Trophoblast cell (in vitro differentiated cells and primary cell): Measurements from ENCODE around the gene FAN1.

Experiments used
- DNase-seq, 2 donors: peaks; one replicate each; pipeline ENCODE4 v3.0.0-alpha.2; 2016
- H2AFZ ChIP-seq: 2 replicates; pipeline ENCODE4 v1.6.1; 2013; ENCODE audit warnings: low read length, moderate library complexity, mild to moderate bottlenecking; ENCODE audit not compliant: insufficient read depth, poor library complexity
- H2AK5ac ChIP-seq: 2 replicates; pipeline ENCODE4 v1.6.1; 2013; ENCODE audit warnings: mild to moderate bottlenecking, low read length
- H2BK120ac ChIP-seq: 2 replicates; pipeline ENCODE4 v1.6.1; 2013; ENCODE audit warnings: low read length, mild to moderate bottlenecking, moderate library complexity; ENCODE audit not compliant: insufficient read depth, poor library complexity
- H2BK12ac ChIP-seq: 2 replicates; pipeline ENCODE4 v1.6.1; 2013; ENCODE audit warnings: mild to moderate bottlenecking, low read length, moderate library complexity
- H2BK5ac ChIP-seq: 2 replicates; pipeline ENCODE4 v1.6.1; 2013; ENCODE audit warnings: low read length, low read depth, moderate library complexity, mild to moderate bottlenecking; ENCODE audit not compliant: poor library complexity
- H3K14ac ChIP-seq: 2 replicates; pipeline ENCODE4 v1.6.1; 2013; ENCODE audit warnings: mild to moderate bottlenecking, low read length
- H3K18ac ChIP-seq: 2 replicates; pipeline ENCODE4 v1.6.1; 2013; ENCODE audit warnings: mild to moderate bottlenecking, low read length
- H3K23ac ChIP-seq: 2 replicates; pipeline ENCODE4 v1.6.1; 2013; ENCODE audit warnings: low read length
- H3K27ac ChIP-seq: 2 replicates; pipeline ENCODE4 v1.5.1; 2013; ENCODE audit warnings: low read depth, mild to moderate bottlenecking, inconsistent platforms, low read length, moderate library complexity
- H3K27me3 ChIP-seq: 2 replicates; pipeline ENCODE4 v1.6.1; 2013; ENCODE audit warnings: inconsistent platforms, mild to moderate bottlenecking, low read length, moderate library complexity; ENCODE audit not compliant: insufficient read depth
- H3K36me3 ChIP-seq, 2 experiments: 1 replicate in 1 of 2; 2 replicates in 1 of 2; pipeline ENCODE4 v1.6.1; 2013; ENCODE audit warnings: low read length in 2 of 2, mild to moderate bottlenecking in 2 of 2, moderate library complexity in 1 of 2; ENCODE audit not compliant: insufficient read depth in 2 of 2, control insufficient read depth in 1 of 2
- H3K4ac ChIP-seq: 2 replicates; pipeline ENCODE4 v1.6.1; 2013; ENCODE audit warnings: low read depth, mild to moderate bottlenecking, low read length, moderate library complexity
- H3K4me1 ChIP-seq, 2 experiments: 1 replicate in 1 of 2; 2 replicates in 1 of 2; pipeline ENCODE4 v1.6.1; 2013; ENCODE audit warnings: low read length in 2 of 2, mild to moderate bottlenecking in 2 of 2, moderate library complexity in 1 of 2; ENCODE audit not compliant: insufficient read depth in 2 of 2, control insufficient read depth in 1 of 2
- H3K4me2 ChIP-seq: 2 replicates; pipeline ENCODE4 v1.6.1; 2013; ENCODE audit warnings: inconsistent platforms, mild to moderate bottlenecking, low read length, moderate library complexity
- H3K4me3 ChIP-seq: 2 replicates; pipeline ENCODE4 v1.5.1; 2013; ENCODE audit warnings: mild to moderate bottlenecking, low read depth, low read length, inconsistent platforms
- H3K79me1 ChIP-seq: one replicate; pipeline ENCODE4 v1.6.1; 2013; ENCODE audit warnings: low read length
- H3K79me2 ChIP-seq: 2 replicates; pipeline ENCODE4 v1.6.1; 2013; ENCODE audit warnings: low read length, mild to moderate bottlenecking; ENCODE audit not compliant: control insufficient read depth, insufficient read depth, poor library complexity
- H3K9ac ChIP-seq: 2 replicates; pipeline ENCODE4 v1.6.1; 2013; ENCODE audit warnings: mild to moderate bottlenecking, low read length
- H3K9me3 ChIP-seq: 2 replicates; pipeline ENCODE4 v1.6.1; 2013; ENCODE audit warnings: low read depth, mild to moderate bottlenecking, control low read depth, inconsistent platforms, low read length; ENCODE audit not compliant: insufficient read depth
- H4K12ac ChIP-seq: 2 replicates; pipeline ENCODE4 v1.6.1; 2013; ENCODE audit warnings: low read depth, mild to moderate bottlenecking, low read length, moderate library complexity
- H4K8ac ChIP-seq: 2 replicates; pipeline ENCODE4 v1.6.1; 2013; ENCODE audit warnings: low read depth, mild to moderate bottlenecking, low read length, moderate library complexity
- H4K91ac ChIP-seq: one replicate; pipeline ENCODE4 v1.6.1; 2013; ENCODE audit warnings: low read depth, mild to moderate bottlenecking, low read length, moderate library complexity
- whole genome bisulfite sequencing: extraction: QIAGEN DNeasy Blood & Tissue Kit; methylation state at CpG from one replicate; pipeline ENCODE4 v1.1.7; 2013; ENCODE audit warnings: missing lambda C conversion rate; ENCODE audit not compliant: insufficient read length, insufficient coverage; ENCODE audit errors: extremely low coverage; 5-methylcytosine and 5-hydroxymethylcytosine counted together

The FAN1 gene

DNA sequence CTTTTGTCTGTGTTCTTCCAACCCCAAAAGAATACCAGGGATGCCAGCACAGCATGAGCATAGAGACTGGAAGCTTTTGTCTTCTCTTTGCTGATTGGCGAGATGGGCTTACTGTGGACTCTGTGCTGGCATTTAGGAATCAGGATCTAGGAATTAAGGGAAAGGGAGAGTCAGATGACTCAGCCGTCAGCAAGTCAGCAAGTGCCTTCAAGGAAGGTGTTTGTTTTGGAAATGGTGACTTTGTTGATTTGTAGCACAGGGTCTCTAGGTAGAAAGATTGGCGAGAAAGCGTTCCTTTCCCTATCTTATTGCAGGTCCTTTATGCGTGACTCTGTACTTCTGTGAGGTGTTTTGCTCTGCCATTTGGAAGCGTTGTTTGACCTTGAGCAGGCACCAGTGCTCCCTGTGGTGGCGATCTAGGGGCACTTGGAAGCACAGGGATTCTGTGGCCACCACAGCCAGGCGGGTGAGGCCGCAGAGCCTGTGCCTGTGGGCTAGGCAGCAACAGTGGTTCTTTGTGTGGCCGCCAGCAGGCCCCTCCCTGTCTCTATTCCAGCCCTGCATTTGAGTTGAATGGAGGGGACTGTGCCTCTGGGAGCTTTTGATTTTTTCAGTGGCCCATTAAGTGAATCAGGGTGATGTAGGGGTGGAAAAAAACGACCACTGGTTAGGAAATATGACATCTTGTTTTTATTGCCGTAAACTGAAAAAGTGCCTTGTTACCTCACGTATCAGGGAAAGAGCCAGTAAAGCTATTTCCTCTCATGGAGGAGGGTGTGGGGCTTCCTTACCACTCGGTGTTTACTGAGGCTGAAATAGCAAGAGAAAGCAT is 19.0 kb downstream of the FAN1 start:
- Histone ChIP-seq H3K4me1 (peaks cover 2% of the 10 kb centered on the region in 2 experiments), H3K27ac (no peak overlapping the region), H2BK120ac (no peak overlapping the region), H3K4me2 (no peak overlapping the region), H3K18ac (no peak overlapping the region), H3K4me3 (no peak overlapping the region), H3K79me2 (no peaks in the 10 kb centered on the region), H4K12ac (no peak overlapping the region), H3K36me3 (peaks cover 41 to 49% of the 10 kb centered on the region in 2 experiments), H2AK5ac (no peak overlapping the region), H4K8ac (no peak overlapping the region), H2BK5ac (no peak overlapping the region), H2BK12ac (no peak overlapping the region), H3K9ac (no peak overlapping the region), H4K91ac (no peak overlapping the region), H3K14ac (no peak overlapping the region), H3K4ac (no peak overlapping the region), H3K23ac (no peak overlapping the region), H3K27me3 (no peaks in the 10 kb centered on the region), H3K9me3 (no peaks in the 10 kb centered on the region), H3K79me1 (no peaks in the 10 kb centered on the region), H2AFZ (no peak overlapping the region)
- no CpG with 5 or more reads among the region's 14 CpGs for WGBS
- peak; percentile 76 to 85 for DNase-seq

GRCh38 chr15:30923429-30923828 is 19.7 kb downstream of the FAN1 start:
- no peak overlapping the region for H2BK5ac ChIP-seq
- DNase-seq, result peak in 1 of 2 donors; percentile 24
- H2BK120ac ChIP-seq, result no peak overlapping the region
- no peak overlapping the region for H2AFZ ChIP-seq
- H3K79me1 ChIP-seq, result no peaks in the 10 kb centered on the region
- H2BK12ac ChIP-seq, result no peak overlapping the region
- H3K4me1 ChIP-seq, result peaks cover 2% of the 10 kb centered on the region in 2 experiments
- no peak overlapping the region for H4K91ac ChIP-seq
- no peak overlapping the region for H3K23ac ChIP-seq
- H3K4me2 ChIP-seq, result no peak overlapping the region
- no peak overlapping the region for H3K14ac ChIP-seq
- H3K4me3 ChIP-seq, result no peak overlapping the region
- no peak overlapping the region for H3K4ac ChIP-seq
- H3K27me3 ChIP-seq, result no peaks in the 10 kb centered on the region
- no peak overlapping the region for H2AK5ac ChIP-seq
- H4K8ac ChIP-seq, result no peak overlapping the region
- no peak overlapping the region for H4K12ac ChIP-seq
- H3K9ac ChIP-seq, result no peak overlapping the region
- H3K27ac ChIP-seq, result no peak overlapping the region
- no peaks in the 10 kb centered on the region for H3K9me3 ChIP-seq
- no CpG with 5 or more reads among the region's 7 CpGs for WGBS
- H3K36me3 ChIP-seq, result peaks cover 44 to 51% of the 10 kb centered on the region in 2 experiments
- H3K18ac ChIP-seq, result no peak overlapping the region
- H3K79me2 ChIP-seq, result no peaks in the 10 kb centered on the region

DNA sequence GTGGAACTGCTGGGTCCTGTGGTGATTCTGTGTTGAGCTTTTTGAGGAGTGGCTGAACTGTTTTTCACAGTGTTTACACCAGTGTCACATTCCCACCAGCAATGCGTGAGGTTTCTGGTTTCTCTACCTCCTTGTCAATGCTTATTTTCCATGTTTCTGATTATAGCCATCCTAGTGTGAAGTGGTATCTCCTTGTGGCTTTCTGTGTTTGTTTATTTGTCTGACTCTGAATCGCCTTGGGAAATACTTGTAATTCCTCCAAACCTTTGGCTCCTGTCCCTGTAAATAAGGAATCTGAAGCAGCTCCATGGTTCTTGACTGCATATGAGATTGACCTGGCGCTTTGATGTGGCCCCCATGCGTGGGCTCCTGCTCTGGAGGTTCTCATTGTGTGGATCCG is 20.6 kb downstream of the FAN1 start:
- Histone ChIP-seq H3K79me1 (no peaks in the 10 kb centered on the region), H3K18ac (no peak overlapping the region), H3K23ac (no peak overlapping the region), H3K79me2 (no peaks in the 10 kb centered on the region), H3K27me3 (no peaks in the 10 kb centered on the region), H3K9me3 (no peaks in the 10 kb centered on the region), H4K8ac (no peak overlapping the region), H4K91ac (no peak overlapping the region), H3K9ac (no peak overlapping the region), H3K4ac (no peak overlapping the region), H3K36me3 (peaks cover 50 to 57% of the 10 kb centered on the region in 2 experiments), H3K4me2 (no peak overlapping the region), H2BK12ac (no peak overlapping the region), H2BK5ac (no peak overlapping the region), H3K4me3 (no peak overlapping the region), H2AK5ac (no peak overlapping the region), H3K4me1 (peaks cover 2% of the 10 kb centered on the region in 2 experiments), H2AFZ (no peak overlapping the region), H3K27ac (no peak overlapping the region), H4K12ac (no peak overlapping the region), H2BK120ac (no peak overlapping the region), H3K14ac (no peak overlapping the region)
- DNase-seq, result peak in 1 of 2 donors; percentile 42
- WGBS, result no CpG with 5 or more reads among the region's 5 CpGs

DNA sequence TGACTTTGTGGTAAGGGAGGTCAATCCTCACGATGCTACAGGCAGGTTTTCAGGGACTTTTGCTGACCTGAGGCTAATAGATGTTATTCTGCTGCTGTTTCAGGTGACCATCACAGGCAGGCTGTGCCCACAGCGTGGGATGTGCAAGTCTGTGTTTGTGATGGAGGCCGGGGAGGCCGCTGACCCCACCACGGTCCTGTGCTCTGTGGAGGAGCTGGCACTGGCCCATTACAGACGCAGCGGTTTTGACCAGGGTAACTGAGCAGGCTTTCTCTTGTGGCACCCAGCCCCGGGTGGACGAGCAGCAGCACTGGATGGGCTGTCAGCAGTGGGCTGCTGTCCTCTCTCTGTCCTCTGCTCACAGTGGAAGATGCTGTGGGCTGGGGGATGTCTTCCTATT is 22.0 kb downstream of the FAN1 start:
- no peaks in the 10 kb centered on the region for H3K79me1 ChIP-seq
- H2BK120ac ChIP-seq, result no peak overlapping the region
- no peak overlapping the region for H2AK5ac ChIP-seq
- H3K23ac ChIP-seq, result no peak overlapping the region
- H2BK12ac ChIP-seq, result no peak overlapping the region
- no peak overlapping the region for H4K12ac ChIP-seq
- no peak overlapping the region for H4K8ac ChIP-seq
- DNase-seq, result no peak
- no peak overlapping the region for H3K9ac ChIP-seq
- H3K27ac ChIP-seq, result no peak overlapping the region
- H3K14ac ChIP-seq, result no peak overlapping the region
- H3K9me3 ChIP-seq, result no peaks in the 10 kb centered on the region
- H3K27me3 ChIP-seq, result no peaks in the 10 kb centered on the region
- no peak overlapping the region for H4K91ac ChIP-seq
- peaks cover 2% of the 10 kb centered on the region in 2 experiments for H3K4me1 ChIP-seq
- H3K79me2 ChIP-seq, result no peaks in the 10 kb centered on the region
- peaks cover 55 to 62% of the 10 kb centered on the region in 2 experiments for H3K36me3 ChIP-seq
- no peak overlapping the region for H3K4ac ChIP-seq
- no peak overlapping the region for H2AFZ ChIP-seq
- no peak overlapping the region for H3K4me2 ChIP-seq
- no peak overlapping the region for H3K4me3 ChIP-seq
- WGBS, result no CpG with 5 or more reads among the region's 9 CpGs
- no peak overlapping the region for H3K18ac ChIP-seq
- H2BK5ac ChIP-seq, result no peak overlapping the region
